Hepatocyte (in vitro differentiated cells): Measurements from ENCODE around the gene OCA2. TPM values are rescaled to one million over a fixed set of nuclear protein-coding genes. Genes with fewer than 3 reads are reported as not detected.
A peak's percentile ranks its signal among the peaks of the same experiment; 100 is the strongest.

Source experiments
- DNase-seq: peaks from one replicate; pipeline ENCODE4 v3.0.0-alpha.2; 2016; ENCODE audit warnings: low spot score
- H2AFZ ChIP-seq: fragments of 200-600 bp; sonication (generic); 2 replicates; pipeline ENCODE4 v1.6.0; 2016; ENCODE audit warnings: antibody characterized with exemption, mild to moderate bottlenecking
- H3K27ac ChIP-seq: fragments of 200-600 bp; sonication (generic); 2 replicates; pipeline ENCODE4 v1.5.1; 2016; ENCODE audit warnings: mild to moderate bottlenecking
- H3K27me3 ChIP-seq: fragments of 200-600 bp; sonication (generic); 2 replicates; pipeline ENCODE4 v1.6.1; 2016
- H3K36me3 ChIP-seq: fragments of 200-600 bp; sonication (generic); replicated peaks from 2 replicates; pipeline ENCODE4 v1.5.1; 2016; ENCODE audit warnings: low read depth; ENCODE audit not compliant: insufficient read depth
- H3K4me1 ChIP-seq: fragments of 200-600 bp; sonication (generic); 2 replicates; pipeline ENCODE4 v1.5.1; 2016; ENCODE audit warnings: mild to moderate bottlenecking, moderate library complexity; ENCODE audit not compliant: insufficient read depth
- H3K4me2 ChIP-seq: fragments of 200-600 bp; sonication (generic); 2 replicates; pipeline ENCODE4 v1.6.0; 2016
- H3K4me3 ChIP-seq: fragments of 200-600 bp; sonication (generic); 2 replicates; pipeline ENCODE4 v1.5.1; 2016; ENCODE audit warnings: mild to moderate bottlenecking
- H3K79me2 ChIP-seq: fragments of 200-600 bp; sonication (generic); 2 replicates; pipeline ENCODE4 v1.6.0; 2017; ENCODE audit warnings: mild to moderate bottlenecking
- H3K9me2 ChIP-seq: fragments of 200-600 bp; sonication (generic); replicated peaks from 2 replicates; pipeline ENCODE4 v1.6.0; 2017; ENCODE audit warnings: mild to moderate bottlenecking; ENCODE audit not compliant: insufficient read depth
- H3K9me3 ChIP-seq: fragments of 200-600 bp; sonication (generic); 2 replicates; pipeline ENCODE4 v1.5.1; 2016; ENCODE audit warnings: low read depth, mild to moderate bottlenecking
- H4K20me1 ChIP-seq: fragments of 200-600 bp; sonication (generic); 2 replicates; pipeline ENCODE4 v1.6.0; 2016; ENCODE audit warnings: mild to moderate bottlenecking; ENCODE audit not compliant: insufficient read depth, poor library complexity, severe bottlenecking
- EZH2 ChIP-seq: fragments of 200-600 bp; sonication (generic); IDR thresholded peaks from 2 replicates; pipeline ENCODE4 v1.6.1; 2016; ENCODE audit warnings: antibody characterized with exemption, mild to moderate bottlenecking, borderline replicate concordance
- EZH2phosphoT487 ChIP-seq: fragments of 200-600 bp; sonication (generic); IDR thresholded peaks from one replicate; pipeline ENCODE4 v1.6.1; 2018; ENCODE audit warnings: antibody characterized with exemption, mild to moderate bottlenecking, low read depth, moderate library complexity; ENCODE audit not compliant: unreplicated experiment, severe bottlenecking
- WGBS: methylation state at CpG from one replicate; pipeline ENCODE4 v1.1.6; 2016; ENCODE audit warnings: low lambda C conversion rate; ENCODE audit errors: missing lambda C conversion rate; 5-methylcytosine and 5-hydroxymethylcytosine counted together
- polyA plus RNA-seq: library from polyadenylated mRNA; unstranded; fragments of >200 nt; fragmentation: Nextera tagmentation; extraction: Ambion mirVana; gene quantifications from 2 replicates; pipeline ENCODE4 v1.2.1, GENCODE V29; 2016
- total RNA-seq: library from RNA; depleted of rRNA; stranded (reverse); fragments of >200 nt; gene quantifications from 2 replicates; pipeline ENCODE4 v1.2.3, GENCODE V29; 2014
- TF ChIP-seq, protein P1 (sequence below): fragments of 200-600 bp; sonication (generic); IDR thresholded peaks from 2 replicates; pipeline ENCODE4 v1.5.1; 2016; ENCODE audit warnings: antibody characterized with exemption, mild to moderate bottlenecking; ENCODE audit not compliant: poor library complexity

The OCA2 gene
- total and polyA plus RNA-seq, 2 experiments from 2014 or later = 25.1 to 27.7 TPM

DNA sequence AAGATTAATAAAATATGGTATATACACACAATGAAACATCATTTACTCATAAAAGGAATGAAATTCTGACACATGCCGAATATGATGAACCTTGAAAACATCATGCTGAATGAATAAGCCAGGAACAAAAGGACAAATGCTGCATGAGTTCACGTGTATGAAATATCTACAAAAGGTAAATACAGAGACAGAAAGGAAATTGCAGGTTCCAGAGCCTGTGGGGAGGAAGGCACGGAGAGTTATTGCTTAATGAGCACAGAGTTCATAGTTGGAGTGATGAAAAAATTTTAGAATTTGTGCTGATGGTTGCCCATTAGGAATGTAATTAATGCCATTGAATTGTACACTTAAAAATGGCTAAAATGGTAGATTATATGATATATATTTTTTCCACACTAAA lies 49.5 kb downstream of the OCA2 start:
- peaks cover 6% of the 10 kb centered on the region for H3K9me3 ChIP-seq
- no peaks in the 10 kb centered on the region for H4K20me1 ChIP-seq
- H3K4me2 ChIP-seq = no peak overlapping the region
- H3K4me3 ChIP-seq = no peak overlapping the region
- no peak overlapping the region for H3K27ac ChIP-seq
- H3K4me1 ChIP-seq = no peaks in the 10 kb centered on the region
- H3K27me3 ChIP-seq = no peaks in the 10 kb centered on the region
- TF ChIP-seq, protein P1, sequence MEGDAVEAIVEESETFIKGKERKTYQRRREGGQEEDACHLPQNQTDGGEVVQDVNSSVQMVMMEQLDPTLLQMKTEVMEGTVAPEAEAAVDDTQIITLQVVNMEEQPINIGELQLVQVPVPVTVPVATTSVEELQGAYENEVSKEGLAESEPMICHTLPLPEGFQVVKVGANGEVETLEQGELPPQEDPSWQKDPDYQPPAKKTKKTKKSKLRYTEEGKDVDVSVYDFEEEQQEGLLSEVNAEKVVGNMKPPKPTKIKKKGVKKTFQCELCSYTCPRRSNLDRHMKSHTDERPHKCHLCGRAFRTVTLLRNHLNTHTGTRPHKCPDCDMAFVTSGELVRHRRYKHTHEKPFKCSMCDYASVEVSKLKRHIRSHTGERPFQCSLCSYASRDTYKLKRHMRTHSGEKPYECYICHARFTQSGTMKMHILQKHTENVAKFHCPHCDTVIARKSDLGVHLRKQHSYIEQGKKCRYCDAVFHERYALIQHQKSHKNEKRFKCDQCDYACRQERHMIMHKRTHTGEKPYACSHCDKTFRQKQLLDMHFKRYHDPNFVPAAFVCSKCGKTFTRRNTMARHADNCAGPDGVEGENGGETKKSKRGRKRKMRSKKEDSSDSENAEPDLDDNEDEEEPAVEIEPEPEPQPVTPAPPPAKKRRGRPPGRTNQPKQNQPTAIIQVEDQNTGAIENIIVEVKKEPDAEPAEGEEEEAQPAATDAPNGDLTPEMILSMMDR = no peak
- no peak for TF ChIP-seq EZH2phosphoT487
- TF ChIP-seq EZH2 = no peak
- no peaks in the 10 kb centered on the region for H3K9me2 ChIP-seq
- no peak overlapping the region for H2AFZ ChIP-seq
- no peaks in the 10 kb centered on the region for H3K79me2 ChIP-seq
- no peaks in the 10 kb centered on the region for H3K36me3 ChIP-seq
- 60% methylated on average over 3 of the region's 3 CpGs for WGBS
- DNase-seq = no peak

DNA sequence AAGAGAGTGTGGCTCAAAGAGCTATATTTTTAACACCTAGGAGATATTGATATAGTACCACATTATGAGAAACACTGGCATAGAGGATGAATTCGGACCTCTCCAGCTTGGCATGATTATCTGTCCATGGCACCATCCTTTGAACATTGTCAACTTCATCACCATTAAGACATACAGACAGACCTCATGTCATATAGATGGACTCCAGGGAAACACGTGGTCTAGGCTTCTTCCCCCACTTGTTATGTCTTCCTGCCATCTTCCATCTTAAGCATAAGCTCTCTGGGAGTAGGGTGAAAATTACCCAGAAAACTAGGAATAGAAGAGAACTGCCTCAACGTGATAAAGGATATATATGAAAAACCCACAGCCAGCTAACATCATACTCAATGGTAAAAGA lies 51.8 kb downstream of the OCA2 start:
- Histone ChIP-seq H3K4me2 (no peak overlapping the region), H4K20me1 (no peaks in the 10 kb centered on the region), H3K4me3 (no peak overlapping the region), H3K36me3 (no peaks in the 10 kb centered on the region), H3K27ac (no peak overlapping the region), H3K27me3 (no peaks in the 10 kb centered on the region), H3K79me2 (no peaks in the 10 kb centered on the region), H2AFZ (no peak overlapping the region), H3K9me3 (peaks cover 6% of the 10 kb centered on the region), H3K4me1 (no peaks in the 10 kb centered on the region), H3K9me2 (no peaks in the 10 kb centered on the region)
- DNase-seq = no peak
- WGBS = 79% methylated on average over 3 of the region's 3 CpGs
- no peak for TF ChIP-seq EZH2phosphoT487
- TF ChIP-seq EZH2 = no peak
- TF ChIP-seq, protein P1 = no peak

DNA sequence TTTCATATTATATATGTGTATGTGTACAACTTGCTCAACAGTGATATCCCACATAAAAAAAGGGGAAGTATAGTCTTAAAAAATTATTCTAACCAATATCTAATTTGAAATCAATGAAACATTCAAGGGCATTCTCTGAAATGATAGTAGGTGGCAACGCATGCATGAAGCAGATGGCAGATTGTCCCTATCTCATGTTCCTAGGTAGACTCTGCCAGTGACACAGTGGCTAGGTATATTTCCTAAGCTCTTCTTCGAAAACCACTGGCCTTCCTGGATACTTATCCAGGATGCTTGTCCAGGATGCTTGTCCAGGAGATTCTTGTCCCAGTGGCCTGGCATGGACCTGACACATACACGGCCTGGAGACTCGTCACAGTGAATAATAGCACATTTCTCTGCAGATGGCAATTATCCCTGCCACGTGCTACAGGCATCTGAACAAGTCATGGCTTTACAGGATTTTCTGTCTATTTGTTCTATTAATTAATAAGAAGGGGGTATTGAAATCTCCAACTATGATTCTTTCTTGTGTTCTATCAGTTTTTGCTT lies 54.9 kb downstream of the OCA2 start:
- Histone ChIP-seq H3K4me1 (no peaks in the 10 kb centered on the region), H3K27ac (peak overlapping the region; percentile 24), H3K36me3 (no peaks in the 10 kb centered on the region), H2AFZ (no peak overlapping the region), H4K20me1 (no peaks in the 10 kb centered on the region), H3K9me2 (no peaks in the 10 kb centered on the region), H3K4me3 (no peak overlapping the region), H3K27me3 (no peaks in the 10 kb centered on the region), H3K4me2 (peak overlapping the region; percentile 21), H3K9me3 (peaks cover 6% of the 10 kb centered on the region), H3K79me2 (no peaks in the 10 kb centered on the region)
- 88% methylated on average over 5 of the region's 5 CpGs for WGBS
- TF ChIP-seq EZH2phosphoT487 (no peak), EZH2 (no peak)
- TF ChIP-seq, protein P1 = no peak
- no peak for DNase-seq

DNA sequence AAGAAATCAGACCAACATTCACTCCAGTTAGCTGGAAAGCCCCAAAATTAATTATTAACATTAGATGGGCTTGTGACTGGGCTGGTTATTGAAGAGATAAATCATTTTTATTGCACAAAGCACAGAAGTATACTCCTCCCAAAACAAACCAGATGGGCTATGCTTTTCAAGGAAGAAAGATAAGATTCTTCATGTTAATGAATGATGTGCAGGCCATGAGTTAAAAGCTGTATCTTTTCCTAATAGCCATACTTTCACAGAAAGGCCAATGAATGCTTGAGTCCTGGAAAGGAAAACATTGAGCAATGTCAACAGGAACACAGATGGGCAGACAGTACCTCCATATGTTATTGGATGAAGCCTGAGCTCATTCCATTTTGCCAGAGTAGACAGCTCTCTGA lies 55.4 kb downstream of the OCA2 start:
- Histone ChIP-seq H3K9me2 (no peaks in the 10 kb centered on the region), H3K4me1 (peaks cover 2% of the 10 kb centered on the region), H3K79me2 (no peaks in the 10 kb centered on the region), H2AFZ (no peak overlapping the region), H3K36me3 (no peaks in the 10 kb centered on the region), H3K4me2 (peak overlapping the region; percentile 58), H3K4me3 (no peak overlapping the region), H4K20me1 (no peaks in the 10 kb centered on the region), H3K9me3 (peaks cover 6% of the 10 kb centered on the region), H3K27me3 (no peaks in the 10 kb centered on the region), H3K27ac (peak overlapping the region; percentile 83)
- TF ChIP-seq EZH2 (no peak), EZH2phosphoT487 (no peak)
- TF ChIP-seq, protein P1 = no peak
- DNase-seq = peak; percentile 48
